HEK293 (cell line): Measurements from ENCODE around the gene RAET1G.
"Not testable (repeated sequence)": the region's sequence is repeated elsewhere in the genome, so short reads cannot be mapped to it uniquely, and the experiment has no call there.

ENCODE experiments used
- CTCF ChIA-PET: fragments of 350-600 bp; formaldehyde crosslinking; extraction: SDS; loops from one replicate; lab custom pipeline; 2021; ENCODE audit warnings: antibody characterized with exemption; lab: Yijun Ruan, JAX
- POLR2A ChIA-PET: fragments of 300-600 bp; formaldehyde crosslinking; extraction: SDS; loops from one replicate; lab custom pipeline; 2020; ENCODE audit warnings: antibody characterized with exemption, inconsistent platforms; lab: Yijun Ruan, JAX
- H3K27ac ChIP-seq: fragments of 200-500 bp; sonication (Bioruptor generic); 2 replicates; pipeline ENCODE4 v1.5.1; 2014; ENCODE audit warnings: low read depth, low read length, control low read depth, inconsistent platforms; ENCODE audit errors: extremely low read depth
- H3K36me3 ChIP-seq, 2 experiments: fragments of 200-500 bp in 1 of 2; sonication (Bioruptor generic) in 1 of 2; 1 replicate in 1 of 2; 2 replicates in 1 of 2; pipeline ENCODE4 v1.5.1; 2014 to 2017; ENCODE audit warnings: inconsistent platforms in 2 of 2, low read length in 2 of 2; ENCODE audit not compliant: control insufficient read depth in 2 of 2, insufficient read depth in 1 of 2
- H3K4me1 ChIP-seq: fragments of 200-500 bp; sonication (Bioruptor generic); 2 replicates; pipeline ENCODE4 v1.5.1; 2014; ENCODE audit warnings: mild to moderate bottlenecking, low read length, inconsistent platforms; ENCODE audit not compliant: control insufficient read depth, insufficient read depth
- H3K4me3 ChIP-seq: 2 replicates; pipeline ENCODE4 v1.5.1; 2011; ENCODE audit warnings: low read depth, mild to moderate bottlenecking, control low read depth, low read length, moderate library complexity
- H3K9me3 ChIP-seq: fragments of 200-500 bp; sonication (Bioruptor generic); 2 replicates; pipeline ENCODE4 v1.5.1; 2014; ENCODE audit warnings: low read depth, low read length, inconsistent platforms; ENCODE audit not compliant: control insufficient read depth, insufficient read depth
- BCL11B ChIP-seq: fragments of 450-650 bp; formaldehyde crosslinking; IDR thresholded peaks from 2 replicates; pipeline ENCODE4 v1.5.1; 2016; ENCODE audit warnings: low read depth, missing biosample characterization, missing genetic modification characterization
- GLIS2 ChIP-seq: fragments of 450-650 bp; formaldehyde crosslinking; IDR thresholded peaks from 2 replicates; pipeline ENCODE4 v1.5.1; 2016; ENCODE audit warnings: missing biosample characterization, missing genetic modification characterization
- OSR2 ChIP-seq: fragments of 450-650 bp; formaldehyde crosslinking; IDR thresholded peaks from 2 replicates; pipeline ENCODE4 v1.5.1; 2016; ENCODE audit warnings: missing biosample characterization, missing genetic modification characterization
- PRDM4 ChIP-seq: fragments of 450-650 bp; formaldehyde crosslinking; IDR thresholded peaks from 2 replicates; pipeline ENCODE4 v1.5.1; 2017; ENCODE audit warnings: missing biosample characterization, missing genetic modification characterization
- SETDB1 ChIP-seq: IDR thresholded peaks from one replicate; pipeline ENCODE4 v1.6.1; 2017; ENCODE audit warnings: mild to moderate bottlenecking, low read length, moderate library complexity, mixed read lengths; ENCODE audit not compliant: insufficient read length
- ZBTB26 ChIP-seq: fragments of 450-650 bp; formaldehyde crosslinking; optimal IDR thresholded peaks from 2 replicates; pipeline ENCODE3; 2016; ENCODE audit warnings: missing biosample characterization, mild to moderate bottlenecking, missing genetic modification characterization
- ZIC2 ChIP-seq: fragments of 450-650 bp; formaldehyde crosslinking; IDR thresholded peaks from 2 replicates; pipeline ENCODE4 v1.5.1; 2016; ENCODE audit warnings: missing biosample characterization, missing genetic modification characterization
- ZNF140 ChIP-seq: fragments of 450-650 bp; formaldehyde crosslinking; IDR thresholded peaks from 2 replicates; pipeline ENCODE4 v1.5.1; 2016; ENCODE audit warnings: missing biosample characterization, missing genetic modification characterization
- ZNF184 ChIP-seq: fragments of 450-650 bp; IDR thresholded peaks from 2 replicates; pipeline ENCODE4 v1.5.1; 2018; ENCODE audit warnings: missing biosample characterization, mild to moderate bottlenecking, missing genetic modification characterization
- ZNF248 ChIP-seq: fragments of 450-650 bp; formaldehyde crosslinking; IDR thresholded peaks from 2 replicates; pipeline ENCODE4 v1.5.1; 2017; ENCODE audit warnings: missing biosample characterization, missing genetic modification characterization
- ZNF274 ChIP-seq, 2 experiments: fragments of 200-500 bp in 1 of 2; fragments of 450-650 bp in 1 of 2; sonication (Bioruptor generic) in 1 of 2; formaldehyde crosslinking in 1 of 2; IDR thresholded peaks; 2 replicates each; pipeline versions ENCODE4 v1.5.1 to v1.6.1; 2014 to 2016; ENCODE audit warnings: borderline replicate concordance in 1 of 2, inconsistent platforms in 1 of 2, low read length in 1 of 2, missing biosample characterization in 1 of 2, missing genetic modification characterization in 1 of 2
- ZNF354C ChIP-seq: fragments of 450-650 bp; formaldehyde crosslinking; IDR thresholded peaks from 2 replicates; pipeline ENCODE4 v1.5.1; 2016; ENCODE audit warnings: missing biosample characterization, missing genetic modification characterization, low read depth, borderline replicate concordance
- ZNF391 ChIP-seq: fragments of 450-650 bp; formaldehyde crosslinking; IDR thresholded peaks from 2 replicates; pipeline ENCODE4 v1.5.1; 2016; ENCODE audit warnings: low read depth, missing biosample characterization, missing genetic modification characterization, borderline replicate concordance
- ZNF394 ChIP-seq: fragments of 450-650 bp; formaldehyde crosslinking; IDR thresholded peaks from 2 replicates; pipeline ENCODE4 v1.5.1; 2016; ENCODE audit warnings: missing biosample characterization, missing genetic modification characterization, mild to moderate bottlenecking, moderate library complexity, borderline replicate concordance
- ZNF404 ChIP-seq: fragments of 450-650 bp; formaldehyde crosslinking; IDR thresholded peaks from 2 replicates; pipeline ENCODE4 v1.5.1; 2017; ENCODE audit warnings: missing biosample characterization, missing genetic modification characterization
- ZNF544 ChIP-seq: fragments of 450-650 bp; formaldehyde crosslinking; IDR thresholded peaks from 2 replicates; pipeline ENCODE4 v1.5.0; 2017; ENCODE audit warnings: missing biosample characterization, missing genetic modification characterization
- ZNF610 ChIP-seq: fragments of 450-650 bp; formaldehyde crosslinking; IDR thresholded peaks from 2 replicates; pipeline ENCODE4 v1.5.1; 2016; ENCODE audit warnings: missing biosample characterization, missing genetic modification characterization, borderline replicate concordance
- ZNF621 ChIP-seq: fragments of 450-650 bp; formaldehyde crosslinking; IDR thresholded peaks from 2 replicates; pipeline ENCODE4 v1.5.1; 2017; ENCODE audit warnings: missing biosample characterization, missing genetic modification characterization
- ZNF624 ChIP-seq: fragments of 450-650 bp; formaldehyde crosslinking; IDR thresholded peaks from 2 replicates; pipeline ENCODE4 v1.5.1; 2017; ENCODE audit warnings: missing biosample characterization, missing genetic modification characterization
- ZNF747 ChIP-seq: fragments of 450-650 bp; formaldehyde crosslinking; IDR thresholded peaks from 2 replicates; pipeline ENCODE4 v1.5.1; 2016; ENCODE audit warnings: missing biosample characterization, missing genetic modification characterization
- ZNF768 ChIP-seq: fragments of 450-650 bp; formaldehyde crosslinking; IDR thresholded peaks from 2 replicates; pipeline ENCODE4 v1.5.1; 2018; ENCODE audit warnings: missing biosample characterization, mild to moderate bottlenecking, missing genetic modification characterization
- ZNF792 ChIP-seq: fragments of 450-650 bp; formaldehyde crosslinking; IDR thresholded peaks from 2 replicates; pipeline ENCODE4 v1.5.1; 2016; ENCODE audit warnings: missing biosample characterization, missing genetic modification characterization
- ZSCAN30 ChIP-seq: fragments of 450-650 bp; IDR thresholded peaks from 2 replicates; pipeline ENCODE4 v1.5.1; 2018; ENCODE audit warnings: missing biosample characterization, mild to moderate bottlenecking, missing genetic modification characterization, moderate library complexity

The RAET1G gene

DNA sequence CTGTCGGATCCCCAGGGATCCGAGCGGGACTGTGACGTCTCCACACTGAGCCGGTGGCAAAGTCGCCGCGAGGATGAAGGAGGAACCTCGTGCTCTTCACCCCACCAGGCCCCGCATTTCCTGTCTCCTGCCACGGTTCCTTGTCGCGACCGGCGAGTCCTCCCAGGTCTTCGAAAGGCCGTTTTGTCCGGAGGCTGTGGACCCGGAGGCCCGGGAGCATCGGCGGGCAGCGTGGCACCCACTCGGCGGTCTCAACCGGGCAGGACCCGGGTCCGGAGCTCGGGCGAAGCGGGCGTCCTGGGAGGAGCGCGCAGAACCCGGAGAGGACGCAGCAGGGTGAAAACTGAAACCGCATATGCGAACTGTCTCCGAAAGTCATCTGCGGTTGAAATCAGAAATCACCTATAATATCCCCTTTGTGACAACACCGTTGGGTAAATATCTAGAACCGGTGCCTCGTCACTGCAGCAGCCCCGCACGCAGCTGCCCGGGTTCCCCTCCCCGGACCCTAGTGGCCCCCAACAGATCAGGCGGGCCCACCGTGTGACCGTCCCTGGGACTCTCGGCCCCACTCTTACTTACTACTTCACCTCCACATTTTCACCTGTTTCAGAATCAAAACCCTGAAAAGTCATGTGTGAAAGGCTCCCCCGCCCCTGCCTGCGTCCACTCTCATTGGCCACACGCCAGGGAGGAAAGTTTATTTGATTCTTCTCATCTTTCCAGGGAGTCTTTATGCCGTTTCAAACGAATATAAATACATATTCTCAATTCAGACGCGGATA is 15.8 kb upstream of the RAET1G start:
- Histone ChIP-seq H3K4me1 (no peaks in the 10 kb centered on the region), H3K36me3 (no peaks in the 10 kb centered on the region), H3K9me3 (no peaks in the 10 kb centered on the region), H3K27ac (no peak overlapping the region), H3K4me3 (no peak overlapping the region)
- CTCF ChIA-PET = no interaction called here
- TF ChIP-seq ZNF140 (no peak), ZNF747 (tag by site-specific recombination) (no peak), ZBTB26 (tag by site-specific recombination) (no peak), ZNF184 (tag by site-specific recombination) (no peak), ZNF610 (tag by site-specific recombination) (no peak), ZNF624 (tag by site-specific recombination) (no peak), ZNF248 (tag by site-specific recombination) (no peak), BCL11B (tag by site-specific recombination) (no peak), GLIS2 (tag by site-specific recombination) (no peak), ZNF274 (IDR thresholded peaks at IDR 0.05; ENCODE audit: low read length) (no peak), ZNF274 (tag by site-specific recombination; IDR thresholded peaks at IDR 0.05; ENCODE audit: borderline replicate concordance) (no peak), ZIC2 (tag by site-specific recombination) (no peak)
- POLR2A ChIA-PET = no interaction called here

- H3K9me3 ChIP-seq, H3K4me1 ChIP-seq, H3K27ac ChIP-seq, POLR2A ChIA-PET, CTCF ChIA-PET, H3K36me3 ChIP-seq, H3K4me3 ChIP-seq: not testable (repeated sequence)
Measured at GRCh38 chr6:149938013-149938570, 15.2 kb upstream of the RAET1G start.

- TF ChIP-seq ZNF140 (no peak), PRDM4 (tag by site-specific recombination) (no peak), ZNF391 (tag by site-specific recombination) (no peak), ZNF621 (tag by site-specific recombination) (no peak), ZNF354C (no peak), ZNF544 (no peak), ZNF792 (no peak), SETDB1 (no peak), ZNF768 (no peak), ZNF394 (tag by site-specific recombination) (no peak), ZSCAN30 (tag by site-specific recombination) (no peak), OSR2 (no peak), ZNF404 (no peak)
- H3K36me3 ChIP-seq = no peaks in the 10 kb centered on the region
- ChIA-PET POLR2A (no interaction called here), CTCF (interaction anchor here (1.2 to 2.5 kb wide), 2 partner anchors 13 to 80 kb away, joined by 3 to 35 read pairs; no protein-coding TSS in a partner anchor)
- no peak overlapping the region for H3K27ac ChIP-seq
- H3K4me1 ChIP-seq = no peaks in the 10 kb centered on the region
- H3K4me3 ChIP-seq = no peak overlapping the region
- H3K9me3 ChIP-seq = no peaks in the 10 kb centered on the region
Measured at GRCh38 chr6:149936743-149937142, 13.8 kb upstream of the RAET1G start.
